GM23248 (cell line): ENCODE measurements around the gene NCK2. TPM values are rescaled to one million over a fixed set of nuclear protein-coding genes. Genes with fewer than 3 reads are reported as not detected.

Source experiments
- DNase-seq: peaks from one replicate; pipeline ENCODE4 v3.0.0-alpha.2; 2015
- H2AFZ ChIP-seq: fragments of 200-600 bp; sonication (generic); 2 replicates; pipeline ENCODE4 v1.6.1; 2016; ENCODE audit warnings: antibody characterized with exemption
- H3F3A ChIP-seq: fragments of 200-600 bp; sonication (generic); 2 replicates; pipeline ENCODE4 v1.6.1; 2016; ENCODE audit warnings: mild to moderate bottlenecking, antibody characterized with exemption, mixed run types; ENCODE audit not compliant: insufficient read depth
- H3K27ac ChIP-seq: fragments of 200-600 bp; sonication (generic); 2 replicates; pipeline ENCODE4 v1.5.1; 2016; ENCODE audit warnings: mild to moderate bottlenecking
- H3K27me3 ChIP-seq: fragments of 200-600 bp; sonication (generic); replicated peaks from 2 replicates; pipeline ENCODE4 v1.6.1; 2016; ENCODE audit warnings: mild to moderate bottlenecking; ENCODE audit not compliant: insufficient read depth
- H3K36me3 ChIP-seq: fragments of 200-600 bp; sonication (generic); 2 replicates; pipeline ENCODE4 v1.6.1; 2016; ENCODE audit warnings: low read depth, mild to moderate bottlenecking
- H3K4me1 ChIP-seq: fragments of 200-600 bp; sonication (generic); 2 replicates; pipeline ENCODE4 v1.6.1; 2016; ENCODE audit warnings: mild to moderate bottlenecking; ENCODE audit not compliant: insufficient read depth
- H3K4me2 ChIP-seq: fragments of 200-600 bp; sonication (generic); one replicate; pipeline ENCODE4 v1.6.1; 2016; ENCODE audit warnings: mild to moderate bottlenecking; ENCODE audit not compliant: unreplicated experiment
- H3K4me3 ChIP-seq: fragments of 200-600 bp; sonication (generic); 2 replicates; pipeline ENCODE4 v1.5.1; 2016; ENCODE audit warnings: mild to moderate bottlenecking
- H3K79me2 ChIP-seq: fragments of 200-600 bp; sonication (generic); 2 replicates; pipeline ENCODE4 v1.6.1; 2016; ENCODE audit warnings: mild to moderate bottlenecking; ENCODE audit not compliant: insufficient read depth
- H3K9ac ChIP-seq: fragments of 200-600 bp; sonication (generic); 2 replicates; pipeline ENCODE4 v1.6.1; 2016; ENCODE audit warnings: mild to moderate bottlenecking
- H3K9me2 ChIP-seq: fragments of 200-600 bp; sonication (generic); 2 replicates; pipeline ENCODE4 v1.6.1; 2016; ENCODE audit warnings: mixed run types, mild to moderate bottlenecking, moderate library complexity; ENCODE audit not compliant: insufficient read depth
- H3K9me3 ChIP-seq: fragments of 200-600 bp; sonication (generic); one replicate; pipeline ENCODE4 v1.6.1; 2017; ENCODE audit warnings: low read depth
- H4K20me1 ChIP-seq: fragments of 200-600 bp; sonication (generic); 2 replicates; pipeline ENCODE4 v1.6.0; 2016; ENCODE audit not compliant: insufficient read depth
- EZH2 ChIP-seq: fragments of 200-600 bp; sonication (generic); IDR thresholded peaks from 2 replicates; pipeline ENCODE4 v1.6.1; 2018; ENCODE audit warnings: antibody characterized with exemption, mild to moderate bottlenecking; ENCODE audit not compliant: insufficient read depth, poor library complexity, severe bottlenecking
- EZH2phosphoT487 ChIP-seq: fragments of 200-600 bp; sonication (generic); IDR thresholded peaks from 2 replicates; pipeline ENCODE4 v1.6.1; 2018; ENCODE audit warnings: antibody characterized with exemption, moderate library complexity, mild to moderate bottlenecking, low read depth; ENCODE audit not compliant: insufficient read depth
- WGBS, 2 experiments: methylation state at CpG; one replicate each; pipeline ENCODE4 v1.1.6; 2015 to 2017; ENCODE audit warnings: low lambda C conversion rate in 2 of 2, low coverage in 1 of 2; ENCODE audit errors: missing lambda C conversion rate in 2 of 2; 5-methylcytosine and 5-hydroxymethylcytosine counted together
- in situ Hi-C: fragments of 300-500 bp; cut with MboI; formaldehyde crosslinking; loops from 2 replicates; pipeline ENCODE4 v1.15.0; 2020
- polyA plus RNA-seq: library from polyadenylated mRNA; unstranded; fragments of >200 nt; fragmentation: Nextera tagmentation; extraction: Ambion mirVana; gene quantifications from 2 replicates; pipeline ENCODE4 v1.2.1, GENCODE V29; 2016
- total RNA-seq: library from RNA; depleted of rRNA; stranded (reverse); fragments of >200 nt; shearing (Covaris generic); gene quantifications from 2 replicates; pipeline ENCODE4 v1.2.3, GENCODE V29; 2014

The NCK2 gene
- total and polyA plus RNA-seq, 2 experiments from 2014 or later = 5.1 to 25.2 TPM

- no peak overlapping the region for H3K4me3 ChIP-seq
- DNase-seq = no peak
- in situ Hi-C loops = no loop called here
- no peaks in the 10 kb centered on the region for H3K36me3 ChIP-seq
- no peaks in the 10 kb centered on the region for H3K9me3 ChIP-seq
- H3K9me2 ChIP-seq = no peaks in the 10 kb centered on the region
- peaks cover 7% of the 10 kb centered on the region for H3F3A ChIP-seq
- H3K79me2 ChIP-seq = peaks cover 90% of the 10 kb centered on the region
- H3K4me2 ChIP-seq = no peak overlapping the region
- peaks cover 13% of the 10 kb centered on the region for H3K4me1 ChIP-seq
- WGBS, 2 experiments = 60 to 67% methylated on average over 3 of the region's 3 CpGs
- no peak overlapping the region for H2AFZ ChIP-seq
- no peak for TF ChIP-seq EZH2
- TF ChIP-seq EZH2phosphoT487 = no peak
- no peaks in the 10 kb centered on the region for H3K27me3 ChIP-seq
- no peak overlapping the region for H3K27ac ChIP-seq
- peaks cover 9% of the 10 kb centered on the region; the same call in 1 of the 2 replicates for H4K20me1 ChIP-seq
- no peak overlapping the region for H3K9ac ChIP-seq
Observed at GRCh38 chr2:105803337-105803736, 58.6 kb downstream of the NCK2 start.

- H3K9me2 ChIP-seq = no peaks in the 10 kb centered on the region
- TF ChIP-seq EZH2 (no peak), EZH2phosphoT487 (no peak)
- no peak overlapping the region for H3K4me3 ChIP-seq
- H3K36me3 ChIP-seq = no peaks in the 10 kb centered on the region
- no peak overlapping the region for H3K9ac ChIP-seq
- no peak for DNase-seq
- WGBS, 2 experiments = 90 to 98% methylated on average over 4 of the region's 4 CpGs
- in situ Hi-C loops = no loop called here
- H3K79me2 ChIP-seq = peaks cover 90% of the 10 kb centered on the region
- H3K27me3 ChIP-seq = no peaks in the 10 kb centered on the region
- no peak overlapping the region for H3K4me2 ChIP-seq
- peaks cover 5% of the 10 kb centered on the region for H3F3A ChIP-seq
- H3K9me3 ChIP-seq = no peaks in the 10 kb centered on the region
- no peak overlapping the region for H3K27ac ChIP-seq
- H2AFZ ChIP-seq = no peak overlapping the region
- peaks cover 9% of the 10 kb centered on the region for H3K4me1 ChIP-seq
- peaks cover 9% of the 10 kb centered on the region; the same call in 1 of the 2 replicates for H4K20me1 ChIP-seq
Observed at GRCh38 chr2:105803773-105804172, 59.1 kb downstream of the NCK2 start.

- no peaks in the 10 kb centered on the region for H3K36me3 ChIP-seq
- in situ Hi-C loops = no loop called here
- H2AFZ ChIP-seq = no peak overlapping the region
- no peaks in the 10 kb centered on the region for H3K27me3 ChIP-seq
- H4K20me1 ChIP-seq = peaks cover 12% of the 10 kb centered on the region; the same call in 1 of the 2 replicates
- peaks cover 7% of the 10 kb centered on the region for H3K4me1 ChIP-seq
- no peaks in the 10 kb centered on the region for H3K9me3 ChIP-seq
- WGBS, 2 experiments = 69% methylated on average over 3 of the region's 3 CpGs
- H3K9me2 ChIP-seq = no peaks in the 10 kb centered on the region
- no peak overlapping the region for H3K27ac ChIP-seq
- H3K9ac ChIP-seq = no peak overlapping the region
- H3K79me2 ChIP-seq = peaks cover 90% of the 10 kb centered on the region
- no peak overlapping the region for H3K4me3 ChIP-seq
- peaks cover 3% of the 10 kb centered on the region; the same call in 1 of the 2 replicates for H3F3A ChIP-seq
- DNase-seq = no peak
- TF ChIP-seq EZH2 (no peak), EZH2phosphoT487 (no peak)
- no peak overlapping the region for H3K4me2 ChIP-seq
Observed at GRCh38 chr2:105804266-105804665, 59.6 kb downstream of the NCK2 start.

- Histone ChIP-seq H3K4me1 (peaks cover 9% of the 10 kb centered on the region), H3K9me3 (no peaks in the 10 kb centered on the region), H3K79me2 (peaks cover 88% of the 10 kb centered on the region), H3K4me3 (no peak overlapping the region), H4K20me1 (peaks cover 15% of the 10 kb centered on the region; the same call in 1 of the 2 replicates), H3K27ac (no peak overlapping the region), H3K36me3 (no peaks in the 10 kb centered on the region), H3K27me3 (no peaks in the 10 kb centered on the region), H3F3A (peaks cover 3% of the 10 kb centered on the region; the same call in 1 of the 2 replicates), H3K9ac (no peak overlapping the region), H3K4me2 (no peak overlapping the region), H2AFZ (no peak overlapping the region), H3K9me2 (no peaks in the 10 kb centered on the region)
- WGBS, 2 experiments = 95 to 96% methylated on average over 8 of the region's 8 CpGs
- DNase-seq = no peak
- in situ Hi-C loops = no loop called here
- TF ChIP-seq EZH2phosphoT487 (no peak), EZH2 (no peak)
Observed at GRCh38 chr2:105806996-105807395, 62.3 kb downstream of the NCK2 start.
